Germinal center (tissue), 1 donor: ENCODE measurements around the gene UBE2A.

ENCODE experiments used
- DNase-seq: peaks from one replicate; pipeline ENCODE4 v3.0.0; 2012; ENCODE audit warnings: mixed read lengths, low spot score

Gene UBE2A

DNA sequence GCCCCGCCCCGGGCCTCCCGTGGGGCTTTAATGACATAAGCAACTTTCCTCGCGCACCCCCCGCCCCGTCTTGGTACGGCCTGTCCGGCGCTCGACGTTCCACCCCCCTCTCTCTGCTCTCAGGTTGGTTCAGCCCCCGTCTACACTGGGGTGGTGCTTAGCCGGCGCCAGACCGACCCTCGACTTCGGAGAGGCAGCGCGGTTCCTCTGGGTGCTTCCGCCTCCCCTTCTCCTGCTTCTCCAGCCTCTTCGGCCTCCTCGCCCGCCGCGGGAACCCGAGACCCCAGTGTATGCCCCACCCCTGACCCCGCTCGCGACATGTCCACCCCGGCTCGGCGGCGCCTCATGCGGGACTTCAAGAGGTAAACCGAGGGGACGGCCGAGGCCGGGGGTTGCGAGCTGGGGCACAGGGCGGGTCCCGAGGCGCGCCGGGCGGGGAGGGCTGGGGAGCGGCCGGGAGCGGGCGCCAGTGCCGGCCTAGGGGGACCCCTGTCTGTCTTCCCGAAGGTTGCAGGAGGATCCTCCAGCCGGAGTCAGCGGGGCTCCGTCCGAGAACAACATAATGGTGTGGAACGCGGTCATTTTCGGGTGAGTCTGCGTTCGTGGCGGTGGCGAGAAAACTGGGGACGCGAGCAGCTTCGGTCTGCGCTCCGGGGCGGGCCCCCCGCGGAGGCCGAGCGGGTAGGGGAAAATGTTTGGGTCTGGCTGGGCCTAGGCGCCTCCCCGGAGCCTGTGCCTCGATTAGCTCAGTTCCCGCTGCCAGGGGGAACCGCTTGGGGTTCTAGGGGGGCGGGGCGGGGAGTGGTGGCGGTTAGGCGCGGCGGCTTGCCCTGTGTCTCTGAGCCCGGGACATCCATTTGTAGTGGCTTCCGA lies at the start of gene UBE2A:
Gene UBE2A (plus strand): TSS at position 170 of the 873 bp plus-strand sequence. CDS start 149 bp downstream, at position 319.
- DNase-seq, result peak; percentile 91

DNA sequence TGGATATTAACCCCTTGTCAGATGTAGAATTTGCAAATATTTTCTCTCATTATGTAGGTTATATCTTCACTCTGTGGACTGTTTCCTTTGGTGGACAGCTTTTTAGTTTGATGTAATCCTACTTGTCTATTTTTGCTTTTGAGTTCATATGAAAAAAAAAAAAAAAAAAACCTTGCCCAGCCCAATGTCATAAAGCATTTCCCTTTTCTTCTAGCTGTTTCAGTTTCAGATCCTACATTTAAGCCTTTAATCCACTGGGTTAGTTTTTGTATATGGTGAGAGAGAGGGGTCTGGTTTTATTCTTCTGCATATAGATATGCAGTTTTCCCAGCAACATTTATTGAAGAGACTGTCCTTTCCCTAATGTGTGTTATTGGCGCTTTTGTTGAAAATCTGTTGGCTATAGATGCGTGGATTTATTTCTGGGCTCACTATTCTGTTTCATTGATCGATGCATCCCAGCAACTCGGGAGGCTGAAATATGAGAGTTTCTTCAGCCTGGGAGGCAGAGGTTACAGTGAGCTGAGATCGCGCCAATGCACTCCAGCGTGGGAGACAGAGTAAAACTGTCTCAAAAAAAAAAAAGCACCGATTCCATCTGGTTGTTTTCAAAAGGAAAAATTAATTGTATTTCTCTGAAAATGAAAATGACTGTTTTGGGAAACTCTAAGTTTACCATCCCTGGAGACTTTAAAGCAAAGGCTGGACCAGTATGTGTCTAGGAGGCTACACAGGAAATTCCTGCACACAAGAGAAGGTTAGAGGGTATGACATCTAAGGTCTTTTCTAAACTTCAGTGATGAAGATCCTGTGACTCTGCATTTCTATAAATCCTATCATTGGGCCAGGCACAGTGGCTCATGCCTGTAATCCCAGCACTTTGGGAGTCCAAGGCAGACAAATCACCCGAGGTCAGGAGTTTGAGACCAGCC lies 44.8 kb upstream of the UBE2A start:
- DNase-seq, result peak; percentile 6

DNA sequence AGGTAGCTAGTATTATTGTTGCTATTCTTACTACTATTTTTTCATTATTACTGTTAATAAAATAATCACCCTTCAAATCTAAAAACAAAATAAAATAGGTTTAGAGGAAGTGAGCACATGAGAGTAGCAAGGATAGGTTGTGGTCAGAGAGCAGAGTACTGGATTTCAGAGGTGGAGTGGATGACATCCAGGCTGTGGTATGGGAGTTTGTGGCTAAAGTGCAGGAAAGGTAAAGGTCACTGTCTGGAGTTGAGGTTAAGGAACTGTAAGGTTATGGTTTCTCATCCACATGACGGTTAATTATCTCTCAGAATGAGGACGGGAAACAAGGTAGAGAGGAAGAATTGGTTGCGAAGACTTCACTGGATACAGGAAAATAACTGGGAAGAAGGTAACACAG lies 36.9 kb upstream of the UBE2A start:
- DNase-seq, result no peak

DNA sequence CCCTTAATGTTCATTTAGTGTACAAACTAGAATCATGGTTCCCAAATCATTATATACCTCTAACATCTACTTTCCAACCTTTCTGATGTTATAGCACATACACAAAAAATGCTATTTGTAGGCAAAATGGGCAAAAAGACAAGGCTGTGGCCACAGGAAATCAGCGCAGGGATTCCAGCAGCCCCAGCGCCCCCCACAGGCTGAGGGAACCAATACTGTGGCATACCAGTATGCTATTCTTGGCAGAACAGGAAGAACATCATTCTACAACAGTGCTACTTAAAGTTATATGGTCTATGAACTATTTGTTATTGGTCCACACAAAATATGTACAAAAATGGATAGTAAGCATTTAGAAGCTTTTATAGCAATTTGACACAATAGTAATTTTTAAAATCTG lies 34.5 kb upstream of the UBE2A start:
- no peak for DNase-seq

DNA sequence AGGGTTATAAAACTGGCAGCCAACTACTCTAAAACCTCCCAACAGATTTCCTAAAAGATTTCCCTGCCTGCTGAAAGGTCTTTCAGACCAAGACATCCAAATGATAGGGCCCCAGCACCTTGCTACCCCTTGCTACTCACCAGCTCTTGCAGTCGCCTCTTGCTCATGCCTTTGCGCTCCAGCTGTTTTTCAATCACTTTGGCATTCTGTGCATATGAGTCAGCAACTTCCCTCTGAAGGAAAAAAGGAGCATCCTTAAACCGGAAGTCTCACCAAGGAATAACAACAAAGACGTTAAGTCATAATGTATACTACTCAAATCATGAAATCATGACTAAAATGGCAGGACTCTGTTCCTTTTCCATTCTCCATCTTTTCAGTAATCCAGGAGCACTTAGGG lies 33.2 kb upstream of the UBE2A start:
- no peak for DNase-seq

DNA sequence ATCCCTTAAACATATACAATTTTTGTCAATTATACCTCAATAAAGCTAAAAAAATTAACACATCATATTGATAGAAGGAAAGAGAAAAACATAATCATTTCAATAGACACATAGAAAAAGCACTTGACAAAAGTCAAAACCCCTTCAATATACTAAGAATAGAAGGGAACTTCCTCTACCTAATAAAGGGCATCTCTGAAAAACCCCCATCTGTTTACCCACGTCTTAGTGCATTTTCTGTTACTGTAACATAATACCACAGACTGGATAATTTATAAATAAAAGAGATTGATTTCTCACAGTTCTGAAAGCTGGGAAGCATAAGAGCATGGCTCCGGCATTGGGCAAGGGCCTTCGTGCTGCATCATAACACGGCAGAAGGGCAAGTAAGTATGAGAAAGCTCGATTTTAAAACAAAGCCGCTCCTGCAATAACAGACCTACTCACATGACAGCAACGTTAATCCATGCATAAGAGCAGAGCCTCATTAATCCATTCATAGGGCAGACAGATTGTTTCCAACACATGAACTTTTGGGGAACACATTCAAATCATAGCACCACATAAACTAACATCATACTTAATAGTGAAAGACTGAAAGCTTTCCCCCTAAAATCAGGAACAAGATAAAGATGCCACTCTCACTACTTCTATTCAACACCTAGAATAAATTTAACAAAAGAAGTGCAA lies 24.9 kb upstream of the UBE2A start:
- no peak for DNase-seq

DNA sequence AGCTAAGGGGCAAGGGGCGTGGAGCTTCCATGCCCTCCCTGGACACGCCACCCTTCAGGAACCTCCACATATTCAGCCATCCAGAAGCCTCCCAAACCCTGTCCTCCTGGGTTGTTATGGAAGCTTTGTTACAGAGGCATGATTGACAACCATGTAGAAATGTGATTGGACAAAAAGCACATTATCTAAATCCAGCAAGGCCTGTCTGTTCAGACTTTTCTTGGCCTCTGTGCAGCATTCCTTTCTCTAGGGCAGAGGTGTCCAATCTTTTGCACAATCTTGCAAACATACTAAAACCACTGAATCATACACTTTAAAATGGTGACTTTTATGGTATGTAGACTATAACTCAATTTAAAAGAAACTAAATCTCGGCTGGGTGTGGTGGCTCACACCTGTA lies 21.9 kb upstream of the UBE2A start:
- DNase-seq, result no peak

DNA sequence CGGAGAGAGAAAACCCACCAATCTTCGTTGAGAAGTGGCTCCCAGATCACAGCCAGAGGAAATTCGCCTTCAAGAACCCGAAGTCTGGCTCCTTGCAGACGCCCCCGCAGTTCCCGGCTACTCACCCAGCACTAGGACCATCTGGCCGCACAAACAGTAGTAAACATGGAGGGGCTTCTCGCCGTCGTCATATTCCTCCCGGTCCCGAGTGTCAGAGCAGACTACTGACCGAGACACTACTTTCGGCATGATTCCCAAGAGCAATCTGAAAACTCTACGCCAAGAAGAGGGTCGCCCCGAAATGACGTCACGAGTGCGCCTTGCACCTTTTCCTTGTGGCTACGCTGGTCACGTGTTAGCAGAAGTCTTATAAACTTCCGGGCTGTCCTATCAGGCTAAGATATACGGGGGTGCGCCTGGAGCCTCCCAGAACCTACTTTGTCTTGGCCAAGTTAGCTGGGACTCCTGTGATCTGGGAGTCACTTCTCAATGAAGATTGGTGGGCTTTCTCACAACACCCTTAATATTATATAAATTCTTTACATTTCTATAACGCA lies 9.2 kb upstream of the UBE2A start, which contains the start of gene STEEP1:
Gene STEEP1 (minus strand): TSS at position 303 of the 557 bp plus-strand sequence. CDS start 54 bp downstream, at position 249.
- peak; percentile 81 for DNase-seq

DNA sequence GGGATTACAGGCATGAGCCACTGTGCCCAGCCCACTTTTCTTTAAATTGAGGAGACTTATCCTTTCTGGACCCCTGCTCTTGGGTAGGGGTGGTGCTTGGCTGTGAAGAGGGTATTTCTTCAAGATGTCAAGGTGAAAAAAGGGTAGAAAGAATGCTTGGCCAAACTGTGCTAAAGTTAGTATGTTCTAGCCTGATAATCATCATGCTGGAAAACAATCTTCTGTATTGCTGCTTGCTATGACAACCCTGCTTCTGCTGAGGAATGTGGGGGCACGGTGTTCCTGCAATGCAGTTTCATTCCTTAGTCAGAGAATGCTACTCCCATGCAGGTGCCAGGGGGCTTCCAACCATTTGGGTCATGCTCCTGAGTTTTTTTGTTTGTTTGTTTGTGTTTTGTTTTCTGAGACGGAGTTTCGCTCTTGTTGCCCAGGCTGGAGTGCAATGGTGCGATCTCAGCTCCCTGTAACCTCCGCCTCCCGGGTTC lies 4.0 kb upstream of the UBE2A start:
- DNase-seq, result no peak

DNA sequence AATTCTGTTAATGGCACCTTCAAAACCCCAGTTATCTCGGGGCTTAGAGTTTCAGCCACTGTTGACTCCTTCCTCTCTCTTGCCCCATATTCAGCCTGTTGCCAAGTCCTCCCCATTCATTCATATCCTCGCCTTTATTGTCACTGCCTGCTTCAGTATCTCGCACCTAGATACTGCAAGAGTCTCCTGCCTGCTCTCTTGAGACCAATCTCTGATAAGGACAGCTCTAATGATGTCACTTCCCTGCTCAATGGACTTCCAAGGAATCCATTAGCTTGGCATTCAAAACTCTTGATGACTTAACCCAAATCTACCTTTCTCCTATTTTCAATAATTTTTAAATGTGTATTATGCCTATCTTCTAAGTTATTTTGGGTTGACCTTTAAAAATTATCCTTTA lies 1.1 kb upstream of the UBE2A start:
- no peak for DNase-seq

DNA sequence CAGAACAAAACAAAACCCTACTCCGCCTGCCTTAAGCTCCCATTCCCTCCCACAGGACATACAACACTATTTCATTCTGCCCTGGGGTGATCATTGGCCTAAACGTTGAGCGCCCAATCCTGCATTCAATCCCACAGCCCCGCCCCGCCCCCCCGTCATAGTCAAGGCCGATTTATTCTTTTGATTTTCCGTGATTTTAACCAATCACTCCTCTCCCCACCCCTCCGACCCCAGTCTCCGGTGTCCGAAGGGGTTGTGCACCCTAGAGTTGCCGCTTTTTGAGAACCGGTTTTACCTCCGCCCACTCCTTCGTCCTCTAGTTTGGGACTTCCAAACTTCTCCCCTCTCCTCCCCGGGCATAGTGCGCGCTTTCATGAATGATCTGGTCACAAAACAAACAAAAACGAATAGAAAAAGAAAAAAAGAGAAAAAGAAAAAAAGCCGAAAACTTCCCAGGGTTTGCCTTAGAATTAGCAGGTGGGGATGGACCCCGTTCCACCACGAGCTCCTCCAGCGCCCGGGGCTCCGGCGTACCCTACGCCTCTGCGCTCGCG lies 446 bp upstream of the UBE2A start:
- peak; percentile 24 for DNase-seq

DNA sequence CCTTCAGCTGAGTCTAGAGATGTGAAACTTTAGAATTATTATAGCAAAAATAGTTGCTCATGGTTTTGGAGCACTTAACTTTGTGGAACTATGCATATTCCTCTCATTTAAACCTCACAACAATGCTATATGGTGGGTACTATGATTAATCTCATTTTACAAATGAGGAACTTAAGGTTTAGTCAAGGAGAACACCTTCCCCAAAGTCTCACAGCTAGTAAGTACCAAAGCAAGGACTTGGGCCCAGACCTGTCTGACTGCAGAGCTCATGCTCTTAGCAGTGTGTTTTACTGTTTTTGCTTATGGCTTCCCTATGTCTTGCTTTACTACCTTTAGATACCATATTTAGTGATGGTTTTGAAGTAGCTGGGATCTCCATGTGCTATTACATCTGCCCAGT lies 5.1 kb downstream of the UBE2A start:
- peak; percentile 8 for DNase-seq

DNA sequence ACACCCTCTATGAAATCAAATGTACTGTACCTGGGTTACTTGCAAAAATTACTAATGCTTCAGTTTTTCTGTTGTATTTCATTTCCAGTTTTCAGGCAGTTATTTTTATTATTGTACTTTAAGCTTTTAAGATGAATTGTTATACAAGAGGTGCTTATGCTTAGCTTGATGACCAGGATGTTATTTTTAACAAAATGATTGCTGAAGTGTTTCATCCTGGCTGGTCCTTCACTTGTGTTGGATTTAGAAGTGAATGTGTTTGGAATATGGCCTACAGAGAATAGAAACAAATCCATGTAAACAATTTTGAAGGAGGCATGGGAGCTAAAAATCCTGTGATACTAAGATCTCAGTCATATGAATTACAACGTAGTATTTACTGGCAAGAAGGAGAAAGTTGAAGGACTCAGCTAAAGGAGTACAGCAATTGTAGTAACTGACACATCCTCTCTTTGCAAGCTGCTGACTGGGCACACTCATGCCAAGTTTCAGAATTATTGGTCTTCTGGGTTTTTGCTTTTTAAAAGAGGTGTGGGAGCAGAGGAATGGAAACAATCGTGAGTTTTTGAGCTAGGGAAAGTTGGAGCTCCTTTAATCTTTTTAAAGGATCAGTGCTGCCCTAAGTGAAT lies 9.2 kb downstream of the UBE2A start:
- no peak for DNase-seq

DNA sequence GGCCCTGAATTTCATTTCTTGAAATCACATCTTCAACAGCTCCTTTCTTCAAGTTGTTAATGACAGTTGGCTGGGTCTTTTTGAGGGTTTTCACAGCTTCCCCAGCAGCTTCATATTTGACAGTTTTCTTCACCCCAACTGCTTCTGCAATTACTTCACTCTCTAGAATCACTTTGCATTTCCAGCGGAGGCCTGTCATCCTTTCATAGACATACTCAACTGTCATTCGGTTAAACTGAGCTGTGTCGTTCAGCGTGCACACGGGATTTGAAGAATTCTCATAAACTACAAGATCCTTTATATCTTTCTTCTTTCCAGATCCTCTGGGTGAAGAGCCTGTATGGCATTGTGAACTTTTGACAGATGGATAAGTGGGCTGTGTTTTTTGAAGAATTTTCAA lies 15.4 kb downstream of the UBE2A start:
- no peak for DNase-seq

DNA sequence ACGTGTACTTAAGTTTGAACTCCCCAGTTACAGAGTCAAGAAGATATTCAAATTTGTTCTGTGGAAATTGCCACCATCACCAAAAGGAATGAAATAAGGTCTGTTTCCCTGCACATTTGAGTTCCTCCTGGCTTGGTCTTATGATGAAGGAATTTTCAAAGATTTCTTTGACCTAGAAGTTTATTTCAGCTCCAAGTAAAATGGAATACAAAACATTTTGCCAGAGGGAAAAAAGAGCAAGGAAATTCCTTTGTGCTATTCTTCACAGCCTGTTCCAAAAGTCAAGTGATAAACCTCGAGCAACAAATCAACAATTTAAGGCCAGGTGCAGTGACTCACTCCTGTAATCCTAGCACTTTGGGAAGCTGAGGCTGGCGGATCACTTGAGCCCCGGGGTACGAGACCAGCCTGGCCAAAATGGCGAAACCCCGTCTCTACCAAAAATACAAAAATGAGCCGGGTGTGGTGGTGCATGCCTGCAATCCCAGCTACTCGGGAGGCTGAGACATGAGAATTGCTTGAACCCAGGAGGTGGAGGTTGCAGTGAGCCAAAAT lies 28.4 kb downstream of the UBE2A start:
- DNase-seq, result no peak

DNA sequence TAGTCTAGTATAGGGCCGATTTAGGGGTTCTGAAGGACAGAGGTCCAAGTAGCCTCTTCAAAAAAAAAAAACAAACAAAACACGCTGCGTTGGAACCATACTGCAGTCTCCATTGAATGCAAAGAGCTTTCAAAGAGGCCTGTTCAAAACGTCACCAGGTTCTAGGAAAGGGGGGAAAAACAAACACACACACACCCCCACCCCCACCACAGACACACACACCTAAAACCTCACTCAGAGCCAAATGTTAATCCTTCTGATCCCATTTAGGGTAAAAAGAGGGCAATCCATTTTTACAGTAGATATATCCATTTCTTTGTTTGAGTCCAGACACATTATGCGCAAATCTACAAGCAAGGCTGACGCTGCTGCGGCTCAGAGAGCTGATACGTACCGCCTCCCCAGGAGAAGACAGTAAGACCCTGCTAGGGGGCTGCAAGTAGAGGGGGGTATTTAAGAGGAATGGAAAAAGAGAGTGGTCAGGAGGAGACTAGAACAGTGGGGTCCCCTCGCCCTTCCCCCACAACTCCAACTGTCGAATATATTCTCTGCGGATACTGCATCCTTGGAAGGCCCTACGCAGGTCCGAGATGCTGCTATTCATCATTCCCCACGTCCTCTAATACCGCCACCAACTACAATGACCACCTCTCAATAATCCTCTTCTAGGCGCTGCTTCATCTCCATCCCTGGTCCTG lies 30.6 kb downstream of the UBE2A start:
- DNase-seq, result no peak

DNA sequence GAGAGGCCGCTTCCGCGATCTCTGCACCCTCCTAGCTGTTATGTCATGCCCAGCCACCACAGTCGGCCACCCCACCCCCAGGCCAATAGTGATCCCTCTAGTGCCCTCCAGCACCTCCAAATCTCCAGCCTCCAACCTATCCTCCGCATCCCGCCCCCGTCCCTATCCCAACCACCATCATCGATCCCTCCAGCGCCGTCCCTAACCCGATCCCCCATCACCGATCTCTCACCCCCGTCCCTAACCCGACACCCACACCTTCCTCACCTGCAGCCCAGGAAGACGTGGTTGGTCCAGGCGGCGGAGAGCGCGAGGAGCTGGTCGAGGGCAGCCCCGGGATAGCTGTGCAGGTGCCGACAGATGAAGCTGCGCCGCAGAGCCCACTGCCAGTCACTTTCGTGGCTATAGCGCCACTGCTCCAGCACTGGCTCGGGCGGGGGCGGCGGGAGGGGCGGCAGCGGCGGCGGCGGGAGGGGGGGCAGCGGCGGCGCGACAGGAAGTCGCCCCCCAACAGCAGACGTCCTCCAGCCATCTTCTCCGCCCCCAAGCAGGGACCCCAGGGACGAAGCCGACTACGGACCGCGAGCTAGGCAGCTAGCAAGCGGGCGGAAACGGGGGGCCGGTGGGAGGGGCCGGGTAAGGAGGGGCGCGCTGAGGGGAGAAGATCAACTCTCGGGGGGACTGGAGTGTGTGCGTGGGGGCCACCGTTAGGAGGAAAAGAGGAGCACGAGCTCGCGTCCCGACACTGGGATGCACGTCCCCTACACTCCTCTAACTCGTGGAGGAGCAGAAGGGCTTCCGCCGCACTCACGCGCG lies 31.3 kb downstream of the UBE2A start:
- DNase-seq, result peak; percentile 50

DNA sequence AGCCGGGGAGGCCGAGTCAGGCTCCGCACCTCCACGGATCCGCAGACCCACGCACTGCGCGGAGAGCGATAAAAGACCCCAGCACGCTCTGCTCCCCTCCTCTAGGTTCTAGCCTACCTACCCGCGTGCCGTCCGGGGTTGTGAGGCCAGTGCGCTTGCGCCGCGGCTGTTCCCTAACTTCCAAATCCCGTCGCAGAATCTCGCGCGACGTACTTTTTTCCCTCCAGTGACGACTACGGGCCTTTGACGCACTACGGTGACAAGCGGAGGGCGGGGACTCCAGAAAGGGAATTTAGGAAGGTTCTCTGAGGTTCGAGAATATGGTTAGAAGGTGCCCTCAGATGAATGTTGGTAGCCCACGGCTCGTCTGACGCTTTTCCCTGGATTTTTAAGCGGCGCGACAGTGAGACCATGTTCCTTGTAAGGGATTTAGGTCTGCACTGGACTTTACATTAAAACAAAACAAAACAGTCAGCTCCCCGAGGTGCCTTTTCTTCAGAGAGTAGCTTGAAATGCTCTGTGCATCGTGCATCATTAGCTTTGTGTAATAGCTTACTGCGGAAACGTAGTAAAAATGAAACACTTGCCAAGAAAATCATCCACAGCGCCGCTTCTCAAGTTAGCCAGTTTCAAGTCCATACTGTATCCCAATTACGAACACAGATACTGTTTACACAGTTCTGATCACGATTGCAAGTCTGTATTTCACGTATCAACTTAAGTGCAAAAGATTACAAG lies 32.1 kb downstream of the UBE2A start, which contains the start of gene NKRF:
Gene NKRF (minus strand): TSS at position 145 of the 738 bp plus-strand sequence.
- peak; percentile 83 for DNase-seq
